Measurements from ENCODE around the gene SLC25A33.
"Not testable (repeated sequence)": the region's sequence is repeated elsewhere in the genome, so short reads cannot be mapped to it uniquely, and the experiment has no call there.

The SLC25A33 gene

GRCh38 chr1:9539829-9540550 is 725 bp downstream of the SLC25A33 start:
- FAIRE-seq, result no peak

- no peak for FAIRE-seq
These were observed 3.2 kb downstream of the SLC25A33 start for GRCh38 chr1:9542430-9542829.

GRCh38 chr1:9544926-9545325 is 5.7 kb downstream of the SLC25A33 start:
- no peak for FAIRE-seq

- FAIRE-seq, result no peak
These were observed 10.8 kb downstream of the SLC25A33 start for GRCh38 chr1:9549955-9550546.

GRCh38 chr1:9551984-9552383 is 12.7 kb downstream of the SLC25A33 start:
- FAIRE-seq, result no peak

- no peak for FAIRE-seq
These were observed 14.5 kb downstream of the SLC25A33 start for GRCh38 chr1:9553736-9554144.

DNA sequence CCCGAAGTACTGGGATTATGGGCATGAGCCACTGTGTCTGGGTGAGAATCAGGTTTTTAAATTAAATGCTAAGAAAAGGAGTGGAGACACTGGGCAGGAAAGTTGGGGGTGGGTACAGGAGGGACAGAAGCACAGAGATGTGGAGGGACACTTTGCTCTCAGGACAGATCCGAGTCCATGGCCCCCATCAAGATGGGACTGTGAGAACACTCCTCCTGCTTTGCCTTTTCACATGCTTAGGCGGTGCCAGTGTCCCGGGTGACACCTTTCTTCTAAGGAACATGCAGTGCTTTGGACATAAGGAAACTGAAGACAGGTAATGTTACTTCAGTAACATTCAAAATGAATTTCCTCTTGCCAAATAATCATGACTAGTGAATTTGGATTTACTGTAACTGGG is 16.7 kb downstream of the SLC25A33 start:
- FAIRE-seq, result no peak

DNA sequence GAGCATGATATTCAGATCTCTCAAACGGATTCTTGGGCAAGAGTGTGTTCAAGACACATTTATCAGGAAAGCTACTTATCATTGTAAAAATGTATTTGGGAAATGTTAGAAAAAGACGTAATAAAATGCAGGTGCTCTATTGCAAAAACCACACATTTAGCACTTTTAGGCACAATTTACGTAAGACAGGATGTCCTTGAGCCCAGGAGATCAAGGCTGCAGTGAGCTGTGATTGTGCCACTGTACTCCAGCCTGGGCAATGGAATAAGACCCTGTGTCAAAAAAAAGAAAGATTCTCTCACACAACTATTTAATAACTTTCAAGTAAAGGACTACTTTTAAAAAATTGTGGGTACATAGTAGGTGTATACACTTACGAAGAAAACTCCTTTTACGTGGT is 18.4 kb downstream of the SLC25A33 start:
- FAIRE-seq, result no peak

DNA sequence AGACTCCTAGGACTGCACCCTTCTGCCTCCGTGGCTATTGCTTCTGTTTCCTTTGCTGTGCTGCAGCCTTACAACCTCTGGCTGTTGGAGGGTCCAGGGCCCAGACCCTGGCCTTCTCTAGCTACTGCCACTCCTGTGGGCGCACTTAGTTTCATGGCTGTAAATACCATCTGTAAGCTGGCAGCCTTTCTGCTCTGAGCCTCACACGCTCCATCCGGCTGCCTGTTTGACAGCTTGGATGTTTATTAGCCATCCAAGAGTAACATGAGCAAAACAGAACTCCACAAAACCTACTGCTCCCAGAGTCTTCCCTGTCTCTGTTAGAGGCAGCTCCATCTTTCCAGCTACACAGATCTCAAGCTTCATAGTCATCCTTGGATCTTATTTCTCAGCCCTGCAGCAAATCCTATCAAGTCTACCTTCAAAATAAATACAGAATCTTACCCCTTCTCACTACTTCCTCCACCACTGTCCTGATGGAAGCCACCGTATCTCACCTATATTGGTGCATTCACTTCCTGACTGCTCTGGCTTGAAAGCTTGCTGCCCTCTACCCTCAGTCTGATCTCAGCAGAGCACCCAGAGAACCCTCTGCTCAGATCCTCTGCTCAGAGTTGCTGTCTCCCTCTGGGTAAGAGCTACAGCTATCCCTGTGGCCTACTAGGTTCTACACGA is 19.1 kb downstream of the SLC25A33 start:
- no peak for FAIRE-seq

DNA sequence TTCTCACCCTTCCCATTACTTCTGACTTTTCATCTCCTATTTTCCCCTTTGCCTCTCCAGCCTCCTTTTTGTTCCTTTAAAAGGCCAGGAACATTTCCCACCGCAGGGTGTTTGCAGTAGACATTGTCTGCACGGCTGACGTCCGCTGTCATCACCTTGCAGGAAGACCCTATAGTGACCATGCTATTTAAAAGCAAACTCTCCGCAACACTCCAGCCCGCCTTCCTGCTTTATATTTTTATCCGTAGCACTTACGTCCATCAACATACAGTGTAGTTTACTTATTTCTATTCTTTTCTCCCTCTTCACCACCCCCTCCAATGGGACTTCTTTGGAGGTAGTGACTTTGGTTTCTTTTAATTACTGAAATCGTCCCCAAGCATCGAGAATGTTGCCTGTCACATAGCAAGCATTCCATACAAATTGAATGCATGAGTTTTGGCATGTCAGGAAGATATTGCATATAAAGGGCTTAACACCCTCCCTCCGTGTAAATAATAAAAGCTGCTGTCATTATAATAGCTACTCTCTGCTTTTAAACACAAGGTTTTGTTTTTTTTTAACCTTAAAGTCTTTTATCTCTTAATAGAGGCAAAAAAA is 19.8 kb downstream of the SLC25A33 start:
- FAIRE-seq, result no peak

GRCh38 chr1:9559673-9560072 is 20.4 kb downstream of the SLC25A33 start:
- no peak for FAIRE-seq

DNA sequence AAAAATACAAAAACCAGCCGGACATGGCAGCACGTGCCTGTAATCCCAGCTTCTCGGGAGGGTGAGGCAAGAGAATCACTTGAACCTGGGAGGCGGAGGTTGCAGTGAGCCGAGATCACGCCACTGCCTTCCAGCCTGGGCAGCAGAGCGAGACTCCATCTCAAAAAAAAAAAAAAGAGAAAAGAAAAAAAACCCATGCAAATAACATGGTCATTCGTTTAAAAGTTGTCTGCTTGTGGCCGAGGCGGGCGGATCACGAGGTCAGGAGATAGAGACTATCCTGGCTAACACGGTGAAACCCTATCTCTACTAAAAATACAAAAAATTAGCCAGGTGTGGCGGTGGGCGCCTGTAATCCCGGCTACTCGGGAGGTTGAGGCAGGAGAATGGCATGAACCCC is 20.8 kb downstream of the SLC25A33 start:
- not testable (repeated sequence) for FAIRE-seq

GRCh38 chr1:9561429-9561828 is 22.2 kb downstream of the SLC25A33 start:
- no peak for FAIRE-seq

DNA sequence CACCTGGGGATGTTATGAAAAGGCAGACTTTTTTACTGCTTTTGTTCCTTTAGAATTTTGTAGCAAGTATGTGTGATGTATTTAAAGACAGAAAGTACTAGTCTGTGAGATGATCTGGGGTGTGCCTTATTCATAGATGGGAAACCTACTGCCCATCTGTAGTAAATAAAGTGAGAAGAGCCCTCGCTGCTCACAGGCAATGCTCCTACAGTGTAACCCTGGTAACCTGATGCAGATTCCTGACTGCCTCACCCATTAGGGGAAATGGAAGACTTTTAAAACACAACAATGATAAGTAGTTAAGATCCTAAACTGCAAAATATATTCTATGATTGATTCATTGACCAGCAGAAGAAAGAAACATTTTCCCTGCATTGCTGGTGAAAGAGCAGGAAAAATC is 30.0 kb downstream of the SLC25A33 start:
- no peak for FAIRE-seq

DNA sequence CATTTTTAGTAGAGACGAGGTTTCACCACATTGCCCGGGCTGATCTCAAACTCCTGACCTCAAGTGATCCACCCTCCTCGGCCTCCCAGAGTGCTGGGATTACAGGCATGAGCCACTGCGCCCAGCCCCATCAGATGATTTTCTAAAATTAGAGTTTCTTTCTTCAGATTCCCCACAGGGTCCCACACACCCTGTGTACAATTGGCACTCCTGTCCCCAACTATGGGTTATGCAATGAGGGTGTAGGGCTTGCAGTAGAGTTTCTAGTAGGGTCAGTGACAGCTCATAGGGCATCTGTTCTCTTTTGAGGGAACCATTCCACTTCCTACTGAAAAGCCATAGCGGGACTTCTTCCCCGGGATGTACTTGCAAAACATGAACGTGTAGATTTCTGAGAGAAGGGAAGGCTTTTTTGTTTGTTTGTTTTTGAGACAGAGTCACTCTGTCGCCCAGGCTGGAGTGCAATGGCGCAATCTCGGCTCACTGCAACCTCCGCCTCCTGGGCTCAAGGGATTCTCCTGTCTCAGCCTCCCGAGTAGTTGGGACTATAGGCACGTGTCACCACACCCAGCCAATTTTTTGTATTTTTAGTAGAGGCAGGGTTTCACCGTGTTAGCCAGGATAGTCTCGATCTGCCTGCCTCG is 31.7 kb downstream of the SLC25A33 start:
- not testable (repeated sequence) for FAIRE-seq

DNA sequence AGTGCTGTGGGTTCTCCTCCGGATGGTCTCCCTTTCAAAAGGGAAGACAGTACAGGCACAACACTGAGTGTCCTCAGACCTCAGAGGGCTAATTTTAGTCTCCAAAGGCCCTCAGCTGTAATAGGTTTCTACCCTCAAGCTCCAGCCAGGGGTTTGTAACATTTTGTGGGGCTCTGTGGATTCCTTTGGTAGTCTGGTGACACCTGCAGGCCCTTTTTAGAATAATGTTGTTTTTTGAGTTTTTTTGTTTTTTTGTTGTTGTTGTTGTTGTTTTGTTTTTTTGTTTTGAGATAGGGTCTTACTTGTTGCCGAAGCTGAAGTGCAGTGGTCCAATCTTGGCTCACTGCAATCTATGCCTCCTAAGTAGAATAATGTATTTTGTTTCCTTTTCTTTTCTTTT is 34.5 kb downstream of the SLC25A33 start:
- FAIRE-seq, result peak; percentile 71

- no peak for FAIRE-seq
These were observed 36.2 kb downstream of the SLC25A33 start for GRCh38 chr1:9575486-9575885.

DNA sequence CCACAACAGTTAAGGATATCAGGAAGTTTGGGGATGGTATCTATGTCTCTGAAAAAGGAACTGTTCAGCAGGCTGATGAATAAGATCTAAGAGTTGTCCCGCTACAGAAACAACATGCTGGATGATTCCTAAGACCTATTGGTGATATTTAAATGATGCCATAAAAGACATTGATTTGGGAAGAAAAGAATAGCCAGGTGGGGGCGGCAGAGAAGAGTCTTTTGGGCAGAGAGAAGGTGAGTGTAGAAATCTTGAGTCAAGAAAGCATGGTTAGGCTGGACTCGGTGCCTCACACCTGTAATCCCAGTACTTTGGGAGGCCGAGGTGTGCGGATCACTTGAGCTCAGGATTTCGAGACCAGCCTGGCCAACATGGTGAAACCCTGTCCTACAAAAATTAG is 37.6 kb downstream of the SLC25A33 start:
- FAIRE-seq, result no peak

GRCh38 chr1:9577423-9577822 is 38.2 kb downstream of the SLC25A33 start:
- no peak for FAIRE-seq

DNA sequence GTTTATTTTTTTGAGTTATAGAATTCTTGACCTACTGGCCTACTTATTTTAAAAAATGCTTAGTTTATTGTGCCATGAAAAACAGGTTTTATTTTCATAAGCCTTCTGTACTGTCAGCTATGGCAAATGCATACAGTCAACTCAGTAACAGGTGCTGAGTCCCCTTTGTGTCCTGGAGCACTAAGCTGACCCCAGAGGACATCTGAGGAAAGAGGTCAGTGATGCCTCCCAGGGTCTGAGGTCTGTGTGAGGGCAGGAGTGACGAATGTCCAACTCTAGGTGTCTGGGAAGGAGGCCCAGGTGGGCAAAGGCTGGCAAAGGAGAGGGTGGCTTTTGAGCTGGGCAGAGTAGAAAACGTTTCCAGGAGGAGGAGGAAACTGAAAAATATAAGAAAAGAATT is 41.7 kb downstream of the SLC25A33 start:
- no peak for FAIRE-seq

DNA sequence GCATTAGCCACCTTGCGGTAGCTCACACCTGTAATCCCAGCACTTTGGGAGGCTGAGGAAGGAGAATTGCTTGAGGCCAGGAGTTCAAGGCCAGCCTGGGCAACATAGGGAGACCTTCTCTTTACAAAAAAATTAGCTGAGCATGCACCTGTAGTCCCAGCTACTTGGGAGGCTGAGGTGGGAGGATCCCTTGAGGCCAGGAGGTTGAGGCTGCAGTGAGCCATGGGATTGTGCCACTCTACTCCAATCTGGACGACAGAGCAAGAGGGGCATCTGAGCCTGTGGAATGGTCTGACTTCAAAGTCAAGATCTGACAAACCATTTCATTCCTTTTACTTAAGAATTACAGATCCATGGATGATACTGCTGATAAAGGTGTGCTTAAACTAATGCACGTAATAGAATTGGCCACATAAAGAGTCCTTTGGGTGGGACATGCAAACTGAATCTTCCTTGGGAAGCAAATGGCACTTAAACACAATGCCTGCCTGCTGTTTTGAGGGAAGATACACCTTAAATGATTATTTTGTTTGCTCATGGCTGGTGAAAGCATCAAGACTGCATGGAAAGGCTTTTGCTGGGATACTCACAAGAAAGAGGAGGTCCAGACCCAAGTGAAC is 47.0 kb downstream of the SLC25A33 start:
- no peak for FAIRE-seq

DNA sequence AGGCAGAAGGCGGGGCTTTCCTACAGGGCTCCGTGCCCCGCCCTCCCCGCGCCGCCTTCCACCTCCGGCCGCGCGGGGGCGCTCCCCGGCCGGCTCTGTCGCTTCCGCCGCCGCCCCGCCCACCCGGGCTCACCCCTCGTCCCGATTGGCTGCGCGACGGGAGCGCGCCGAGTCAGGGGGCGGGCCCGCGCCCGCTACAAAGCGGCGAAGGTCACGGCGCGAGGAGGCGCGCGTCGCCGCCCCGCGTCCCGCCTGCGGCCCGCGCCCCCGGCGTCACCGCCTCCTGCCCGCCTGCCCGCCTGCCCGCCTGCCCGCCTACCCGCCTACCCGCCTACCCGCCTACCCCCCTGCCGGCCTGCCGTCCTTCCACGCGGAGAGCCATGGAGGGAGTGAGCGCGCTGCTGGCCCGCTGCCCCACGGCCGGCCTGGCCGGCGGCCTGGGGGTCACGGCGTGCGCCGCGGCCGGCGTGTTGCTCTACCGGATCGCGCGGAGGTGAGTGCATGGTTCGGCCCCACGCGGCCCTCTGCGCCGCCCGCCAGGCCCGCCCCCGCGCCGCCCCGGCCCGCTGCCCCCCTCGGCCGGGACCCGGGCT is 49.4 kb downstream of the SLC25A33 start, which contains the start of gene TMEM201:
TMEM201 (plus strand) TSS at position 361 of the 593 bp plus-strand sequence; CDS start at position 381, 20 bp downstream.
- FAIRE-seq, result no peak

Data from G401.6 (cell line).